B cell (primary cell): Measurements from ENCODE around the gene CPED1.

Experiments
- CTCF ChIP-seq: fragments of 200-600 bp; IDR thresholded peaks from one replicate; pipeline ENCODE4 v1.8.0; 2022; ENCODE audit warnings: antibody characterized with exemption, mild to moderate bottlenecking
- EZH2 ChIP-seq: IDR thresholded peaks from 2 replicates; pipeline ENCODE4 v1.6.1; 2012; ENCODE audit warnings: borderline replicate concordance, low read depth, mild to moderate bottlenecking, moderate library complexity, low read length; ENCODE audit not compliant: insufficient read depth, poor library complexity, severe bottlenecking

- TF ChIP-seq CTCF (no peak), EZH2 (no peak)
These were observed 324.8 kb downstream of the CPED1 start for GRCh38 chr7:121313220-121313792.
